Esophagus squamous epithelium (tissue), 5 donors: ENCODE results near the gene GPR62. TPM values are rescaled to one million over a fixed set of nuclear protein-coding genes. Genes with fewer than 3 reads are reported as not detected.

Experiments
- DNase-seq: peaks from one replicate; lab custom pipeline; 2025; lab: John Stamatoyannopoulos, UW
- H3K27ac ChIP-seq, 4 donors: fragments of 200-600 bp; sonication (generic); one replicate each; pipeline ENCODE4 v1.5.1; 2016 to 2019; ENCODE audit warnings: mild to moderate bottlenecking in 1 of 4
- H3K27me3 ChIP-seq, 4 donors: fragments of 200-600 bp; sonication (generic); 1 replicate in 3 of 4; 2 replicates in 1 of 4; pipeline versions ENCODE4 v1.5.1 to v1.6.0; 2017 to 2021; ENCODE audit warnings: antibody characterized with exemption in 1 of 4
- H3K36me3 ChIP-seq, 3 donors: fragments of 200-600 bp; sonication (generic); one replicate each; pipeline ENCODE4 v1.5.1; 2016 to 2019
- H3K4me1 ChIP-seq, 3 donors: fragments of 200-600 bp; sonication (generic); one replicate each; pipeline ENCODE4 v1.5.1; 2017 to 2019
- H3K4me3 ChIP-seq, 4 donors: fragments of 200-600 bp; sonication (generic); 1 replicate in 3 of 4; 2 replicates in 1 of 4; pipeline ENCODE4 v1.5.1; 2016 to 2019; ENCODE audit warnings: mild to moderate bottlenecking in 2 of 4, moderate library complexity in 1 of 4
- H3K9me3 ChIP-seq, 3 donors: fragments of 200-600 bp; sonication (generic); one replicate each; pipeline ENCODE4 v1.5.1; 2016 to 2019
- CTCF ChIP-seq, 6 experiments: fragments of 450-650 bp in 4 of 6; fragments of 200-600 bp in 2 of 6; sonication (generic) in 2 of 6; IDR thresholded peaks; one replicate each; pipeline ENCODE4 v1.5.1; 2016 to 2019; ENCODE audit warnings: antibody characterized with exemption in 6 of 6, mild to moderate bottlenecking in 4 of 6, moderate library complexity in 4 of 6
- POLR2A ChIP-seq, 4 donors: fragments of 450-650 bp; IDR thresholded peaks; one replicate each; pipeline ENCODE4 v1.6.1; 2017; ENCODE audit warnings: antibody characterized with exemption in 4 of 4, mild to moderate bottlenecking in 4 of 4, moderate library complexity in 3 of 4
- WGBS, 2 donors: methylation state at CpG; one replicate each; pipeline ENCODE4 v1.1.5; 2018; 5-methylcytosine and 5-hydroxymethylcytosine counted together
- intact Hi-C: fragments of 100-400 bp; cut with DNase I; formaldehyde crosslinking; loops from one replicate; pipeline ENCODE4 v1.15.0; 2022
- total RNA-seq, 4 donors: library from RNA; depleted of rRNA; stranded (reverse); fragments of >200 nt; gene quantifications; one replicate each; pipeline ENCODE4 v1.1.0, GENCODE V29; 2016
- donor health status: DM: yes; HTN: yes; CAD: no.

The GPR62 gene
- total RNA-seq, 4 donors from 2014 or later: 0.09 to 0.38 TPM; not detected in 2

- intact Hi-C loops: no loop called here
- WGBS, 2 donors: 88 to 94% methylated on average over 1 to 2 of the region's 2 CpGs
- no peaks in the 10 kb centered on the region for H3K9me3 ChIP-seq
- peaks cover 0 to 22% (median 0%) of the 10 kb centered on the region in 3 donors for H3K36me3 ChIP-seq
- H3K27ac ChIP-seq: no peak overlapping the region
- TF ChIP-seq POLR2A (IDR thresholded peaks at IDR 0.05): no peak
- no peak for TF ChIP-seq CTCF (IDR thresholded peaks at IDR 0.05)
- H3K4me1 ChIP-seq: peaks cover 6 to 11% (median 6%) of the 10 kb centered on the region in 3 donors
- peaks cover 0 to 16% (median 0%) of the 10 kb centered on the region in 4 donors for H3K27me3 ChIP-seq
- DNase-seq: no peak
- no peak overlapping the region for H3K4me3 ChIP-seq
Observed at GRCh38 chr3:51950899-51951298, 4.3 kb upstream of the GPR62 start.

- Histone ChIP-seq H3K36me3 (peaks cover 0 to 19% (median 0%) of the 10 kb centered on the region in 3 donors), H3K4me1 (peaks cover 13 to 25% (median 14%) of the 10 kb centered on the region in 3 donors), H3K27ac (no peak overlapping the region), H3K9me3 (no peaks in the 10 kb centered on the region), H3K4me3 (no peak overlapping the region), H3K27me3 (peaks cover 0 to 18% (median 0%) of the 10 kb centered on the region in 4 donors)
- DNase-seq: no peak
- TF ChIP-seq CTCF (IDR thresholded peaks at IDR 0.05): no peak
- WGBS, 2 donors: 76 to 78% methylated on average over 3 of the region's 3 CpGs
- intact Hi-C loops: no loop called here
Observed at GRCh38 chr3:51953445-51953844, 1.7 kb upstream of the GPR62 start.

GRCh38 chr3:51954105-51954504, 1.1 kb upstream of the GPR62 start:
- Histone ChIP-seq H3K4me3 (no peak overlapping the region), H3K27me3 (peaks cover 0 to 18% (median 0%) of the 10 kb centered on the region in 4 donors), H3K4me1 (peaks cover 13 to 25% (median 14%) of the 10 kb centered on the region in 3 donors), H3K27ac (no peak overlapping the region), H3K9me3 (no peaks in the 10 kb centered on the region), H3K36me3 (peaks cover 0 to 19% (median 0%) of the 10 kb centered on the region in 3 donors)
- WGBS, 2 donors: 55 to 75% methylated on average over 6 of the region's 6 CpGs
- DNase-seq: no peak
- no peak for TF ChIP-seq CTCF (IDR thresholded peaks at IDR 0.05)
- TF ChIP-seq POLR2A (IDR thresholded peaks at IDR 0.05): no peak
- intact Hi-C loops: no loop called here

- TF ChIP-seq CTCF (IDR thresholded peaks at IDR 0.05) (no peak), POLR2A (IDR thresholded peaks at IDR 0.05) (no peak)
- Histone ChIP-seq H3K4me1 (peaks cover 13 to 25% (median 14%) of the 10 kb centered on the region in 3 donors), H3K27ac (no peak overlapping the region), H3K9me3 (no peaks in the 10 kb centered on the region), H3K27me3 (peaks cover 0 to 18% (median 0%) of the 10 kb centered on the region in 4 donors), H3K36me3 (peaks cover 0 to 22% (median 0%) of the 10 kb centered on the region in 3 donors), H3K4me3 (no peak overlapping the region)
- no peak for DNase-seq
- intact Hi-C loops: no loop called here
- WGBS, 2 donors: 91 to 92% methylated on average over 1 of the region's 1 CpG
Observed at GRCh38 chr3:51954713-51955112, 468 bp upstream of the GPR62 start.

GRCh38 chr3:51955893-51956770, 951 bp downstream of the GPR62 start:
- Histone ChIP-seq H3K27ac (peak overlapping the region; percentile 5 to 82 (median 64)), H3K4me3 (peak overlapping the region; percentile 28 to 69 (median 43)), H3K4me1 (peaks cover 13 to 25% (median 14%) of the 10 kb centered on the region in 3 donors), H3K9me3 (no peaks in the 10 kb centered on the region), H3K27me3 (peaks cover 0 to 18% (median 0%) of the 10 kb centered on the region in 4 donors), H3K36me3 (peaks cover 0 to 36% (median 0%) of the 10 kb centered on the region in 3 donors)
- TF ChIP-seq POLR2A (IDR thresholded peaks at IDR 0.05) (no peak), CTCF (IDR thresholded peaks at IDR 0.05) (peak in 4 of 6 experiments; percentile 48 to 64 (median 53))
- DNase-seq: no peak
- WGBS, 2 donors: 3 to 13% methylated on average over 14 to 27 of the region's 97 CpGs
- intact Hi-C loops: no loop called here
